Inflammatory macrophage (primary cell): ENCODE results near the gene ANKRD28.
A peak's percentile ranks its signal among the peaks of the same experiment; 100 is the strongest.
"Not testable (repeated sequence)": the region's sequence is repeated elsewhere in the genome, so short reads cannot be mapped to it uniquely, and the experiment has no call there.

Experiments
- DNase-seq, 2 donors: peaks; one replicate each; pipeline ENCODE4 v3.0.0-alpha.2; 2020 to 2022

ANKRD28 gene

GRCh38 chr3:15633766-15634598, 163.8 kb downstream of the ANKRD28 start:
- no peak for DNase-seq

GRCh38 chr3:15633159-15633558, 164.6 kb downstream of the ANKRD28 start:
- DNase-seq, result no peak

- no peak for DNase-seq
Measured at GRCh38 chr3:15632212-15632580, 165.6 kb downstream of the ANKRD28 start.

GRCh38 chr3:15631426-15632211, 166.2 kb downstream of the ANKRD28 start:
- DNase-seq, result no peak

- peak; percentile 45 to 79 for DNase-seq
Measured at GRCh38 chr3:15630646-15631350, 167.0 kb downstream of the ANKRD28 start.

GRCh38 chr3:15629860-15630597, 167.8 kb downstream of the ANKRD28 start:
- peak; percentile 84 to 90 for DNase-seq

- DNase-seq, result no peak
Measured at GRCh38 chr3:15628967-15629366, 168.8 kb downstream of the ANKRD28 start.

GRCh38 chr3:15623535-15624440, 174.0 kb downstream of the ANKRD28 start:
- no peak for DNase-seq

GRCh38 chr3:15619659-15620464, 177.9 kb downstream of the ANKRD28 start:
- DNase-seq, result not testable (repeated sequence)
